ENCODE results near the gene TMUB2. TPM values are rescaled to one million over a fixed set of nuclear protein-coding genes. Genes with fewer than 3 reads are reported as not detected.
A peak's percentile ranks its signal among the peaks of the same experiment; 100 is the strongest.

Gene TMUB2
- total RNA-seq, 3 donors from 2014 or later, result 15.2 to 19.6 (median 17.9) TPM

DNA sequence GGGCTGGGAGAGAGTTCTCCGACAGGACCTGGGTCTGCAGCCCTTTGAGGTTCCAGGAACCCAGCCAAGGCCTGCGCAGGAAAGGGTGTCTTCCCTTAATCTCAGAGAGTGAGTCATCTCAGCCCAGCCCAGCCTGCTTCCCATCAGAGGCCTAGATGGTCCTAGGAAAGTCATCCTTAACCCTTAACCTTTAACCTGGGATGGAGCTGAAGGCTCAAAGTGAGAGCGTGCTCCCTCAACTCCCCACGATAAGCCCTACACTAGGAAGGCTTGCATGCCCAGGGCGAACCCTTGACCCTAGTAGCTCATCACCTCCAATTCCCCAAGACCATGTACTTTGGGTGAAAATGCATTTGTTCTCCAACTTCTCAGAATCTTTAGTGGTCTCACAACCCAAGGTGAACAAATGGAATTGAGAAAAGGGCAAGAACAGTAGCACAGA, 17.7 kb downstream of the TMUB2 start:
- peaks cover 16% of the 10 kb centered on the region for H3K36me3 Mint-ChIP-seq (ENCODE audit: insufficient read depth)
- no peak overlapping the region for H3K4me3 Mint-ChIP-seq
- no peaks in the 10 kb centered on the region for H3K27me3 Mint-ChIP-seq (ENCODE audit: low read depth)
- ATAC-seq, result no peak
- no peaks in the 10 kb centered on the region for H3K9me3 Mint-ChIP-seq
- H3K4me1 Mint-ChIP-seq (ENCODE audit: low read depth), result peaks cover 31% of the 10 kb centered on the region
- no peak for DNase-seq

DNA sequence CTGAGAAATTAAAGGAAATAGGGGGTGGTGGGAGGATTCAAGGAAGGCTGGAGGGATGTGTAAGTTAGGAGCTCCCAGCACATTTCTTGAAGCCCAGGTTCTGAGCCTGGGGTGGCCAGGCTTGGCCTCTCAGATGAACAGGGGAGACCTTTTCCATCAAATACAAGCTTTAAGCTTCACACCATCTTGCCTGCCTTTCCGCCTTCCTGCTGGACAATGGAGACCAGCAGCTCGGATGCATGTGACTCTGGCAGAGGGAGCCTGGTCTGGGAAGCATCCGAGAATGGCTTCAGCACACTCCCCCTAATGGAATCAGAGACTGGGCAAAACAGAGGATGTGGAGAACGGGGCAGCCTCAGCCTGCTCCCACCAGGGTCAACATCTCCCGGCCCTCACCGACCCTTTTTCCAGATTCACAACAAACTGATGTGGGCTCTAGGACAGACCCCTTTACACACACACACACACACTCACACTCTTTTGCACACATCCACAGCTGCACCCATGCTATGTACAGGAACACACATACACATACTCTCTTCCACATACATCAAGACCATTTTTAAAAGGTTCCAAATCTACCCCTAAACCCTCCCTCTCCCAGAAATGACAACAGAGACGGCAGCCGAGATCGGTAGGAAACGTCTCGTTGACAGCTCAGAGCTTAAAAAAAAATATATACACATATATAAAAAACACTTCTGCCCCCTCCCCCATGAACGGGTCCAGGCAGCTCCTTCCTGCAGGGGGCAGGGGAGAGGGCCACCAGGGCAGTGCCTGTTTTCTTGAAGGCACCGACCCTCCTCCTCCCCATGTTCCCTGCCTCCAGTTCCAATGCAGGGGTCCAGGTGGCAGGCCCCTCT, 19.4 kb downstream of the TMUB2 start:
- Mint-ChIP-seq H3K27me3 (ENCODE audit: low read depth) (no peaks in the 10 kb centered on the region), H3K36me3 (ENCODE audit: insufficient read depth) (peaks cover 22% of the 10 kb centered on the region), H3K9me3 (no peaks in the 10 kb centered on the region), H3K4me1 (ENCODE audit: low read depth) (peaks cover 38% of the 10 kb centered on the region), H3K4me3 (no peak overlapping the region)
- DNase-seq, result no peak
- ATAC-seq, result no peak

DNA sequence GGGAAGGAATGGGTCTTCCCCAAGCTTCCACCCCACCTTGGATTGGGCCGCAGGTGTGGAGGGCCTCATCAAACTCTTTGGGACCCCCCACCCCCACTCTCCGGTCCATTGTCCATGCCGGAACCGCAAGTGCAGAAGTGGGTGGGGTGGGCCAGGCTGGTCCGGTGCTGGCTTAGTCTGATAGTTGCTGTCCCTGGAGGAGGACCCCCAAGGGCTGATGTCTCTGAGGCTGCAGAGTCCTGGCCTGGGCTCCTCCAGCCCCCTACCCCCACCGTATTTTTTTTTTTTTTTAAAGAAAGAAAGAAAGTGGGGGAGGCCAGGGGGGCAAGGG, 20.0 kb downstream of the TMUB2 start:
- no peak for ATAC-seq
- DNase-seq, result no peak
- H3K9me3 Mint-ChIP-seq, result no peaks in the 10 kb centered on the region
- peaks cover 22% of the 10 kb centered on the region for H3K36me3 Mint-ChIP-seq (ENCODE audit: insufficient read depth)
- no peak overlapping the region for H3K4me3 Mint-ChIP-seq
- peaks cover 42% of the 10 kb centered on the region for H3K4me1 Mint-ChIP-seq (ENCODE audit: low read depth)
- no peaks in the 10 kb centered on the region for H3K27me3 Mint-ChIP-seq (ENCODE audit: low read depth)

DNA sequence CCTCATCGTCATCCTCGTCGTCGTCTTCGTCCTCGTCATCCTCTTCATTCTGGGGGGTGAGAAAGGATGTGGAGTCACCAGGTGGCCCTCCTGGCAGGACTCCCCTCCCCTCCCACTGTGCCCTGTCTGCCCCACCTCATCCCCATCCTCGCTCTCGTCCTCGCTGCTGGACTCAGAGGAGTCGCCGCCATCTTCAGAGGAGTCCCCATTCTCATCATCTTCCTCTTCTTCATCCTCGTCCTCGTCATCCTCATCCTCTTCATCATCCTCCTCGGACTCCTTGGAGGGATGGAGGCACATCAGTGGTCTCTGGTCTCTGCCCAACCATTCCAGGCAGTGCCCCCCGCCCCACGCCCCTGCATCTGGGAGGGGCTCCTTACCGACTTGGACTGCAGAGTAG, 20.5 kb downstream of the TMUB2 start:
- no peak for ATAC-seq

DNA sequence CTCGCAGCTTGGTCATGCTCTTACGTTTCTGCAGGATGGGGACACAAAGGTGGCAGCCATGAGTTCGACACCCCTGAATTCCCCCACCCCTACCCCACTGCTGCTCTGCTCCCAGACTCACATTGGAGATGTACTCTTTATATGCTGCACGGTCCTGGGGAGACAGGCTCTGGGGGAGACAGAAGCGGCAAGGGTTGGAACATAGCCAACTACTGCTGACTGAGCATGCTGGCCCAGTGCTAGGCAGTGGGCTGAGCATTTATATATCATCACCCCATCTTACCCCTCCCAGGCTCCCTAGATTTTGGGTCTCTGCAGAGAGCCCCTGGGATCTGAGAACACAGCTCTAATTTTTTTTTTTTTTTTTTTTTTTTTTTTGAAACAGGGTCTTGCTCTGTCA, 21.0 kb downstream of the TMUB2 start:
- H3K4me3 Mint-ChIP-seq, result no peak overlapping the region
- DNase-seq (no peak), ATAC-seq (no peak)
- peaks cover 43% of the 10 kb centered on the region for H3K4me1 Mint-ChIP-seq (ENCODE audit: low read depth)
- peaks cover 22% of the 10 kb centered on the region for H3K36me3 Mint-ChIP-seq (ENCODE audit: insufficient read depth)
- no peaks in the 10 kb centered on the region for H3K27me3 Mint-ChIP-seq (ENCODE audit: low read depth)
- H3K9me3 Mint-ChIP-seq, result no peaks in the 10 kb centered on the region

More for the DNA sequence above, 20.5 kb downstream of the TMUB2 start:
- H3K9me3 Mint-ChIP-seq, result no peaks in the 10 kb centered on the region
- H3K27me3 Mint-ChIP-seq (ENCODE audit: low read depth), result no peaks in the 10 kb centered on the region
- DNase-seq, result no peak
- H3K4me3 Mint-ChIP-seq, result peak overlapping the region; percentile 21
- peaks cover 42% of the 10 kb centered on the region for H3K4me1 Mint-ChIP-seq (ENCODE audit: low read depth)
- H3K36me3 Mint-ChIP-seq (ENCODE audit: insufficient read depth), result peaks cover 22% of the 10 kb centered on the region

DNA sequence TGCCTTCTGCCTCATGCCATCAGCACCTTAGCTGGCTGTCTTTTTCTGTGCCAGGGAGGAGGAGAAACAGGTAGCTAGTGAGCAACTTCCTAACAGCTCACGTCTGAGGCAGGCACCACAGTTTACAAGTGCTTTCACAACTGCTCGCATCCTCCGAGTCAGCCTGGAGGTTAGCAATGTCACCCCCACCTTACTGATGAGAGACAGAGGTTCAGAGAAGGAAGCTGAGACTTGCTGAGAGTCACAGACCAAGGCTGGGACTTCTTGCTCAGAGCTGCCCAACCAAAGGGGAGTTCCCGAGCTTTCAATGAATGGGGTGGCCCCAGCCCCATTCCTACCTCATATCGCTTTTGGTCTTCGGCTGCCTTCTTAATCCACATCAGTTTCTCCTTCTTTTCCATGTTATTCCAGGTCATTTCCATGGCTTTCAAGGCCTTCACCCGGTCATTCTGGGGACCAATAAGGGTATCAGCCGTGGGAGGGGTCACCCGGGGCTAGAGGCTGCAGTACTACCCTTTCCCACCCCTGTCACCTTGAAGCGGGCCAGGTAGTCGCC, 23.1 kb downstream of the TMUB2 start:
- Mint-ChIP-seq H3K27me3 (ENCODE audit: low read depth) (no peaks in the 10 kb centered on the region), H3K36me3 (ENCODE audit: insufficient read depth) (peaks cover 37% of the 10 kb centered on the region), H3K4me1 (ENCODE audit: low read depth) (peaks cover 46% of the 10 kb centered on the region), H3K4me3 (peak overlapping the region; percentile 78), H3K9me3 (no peaks in the 10 kb centered on the region)
- DNase-seq (no peak), ATAC-seq (peak; percentile 76 to 77)

DNA sequence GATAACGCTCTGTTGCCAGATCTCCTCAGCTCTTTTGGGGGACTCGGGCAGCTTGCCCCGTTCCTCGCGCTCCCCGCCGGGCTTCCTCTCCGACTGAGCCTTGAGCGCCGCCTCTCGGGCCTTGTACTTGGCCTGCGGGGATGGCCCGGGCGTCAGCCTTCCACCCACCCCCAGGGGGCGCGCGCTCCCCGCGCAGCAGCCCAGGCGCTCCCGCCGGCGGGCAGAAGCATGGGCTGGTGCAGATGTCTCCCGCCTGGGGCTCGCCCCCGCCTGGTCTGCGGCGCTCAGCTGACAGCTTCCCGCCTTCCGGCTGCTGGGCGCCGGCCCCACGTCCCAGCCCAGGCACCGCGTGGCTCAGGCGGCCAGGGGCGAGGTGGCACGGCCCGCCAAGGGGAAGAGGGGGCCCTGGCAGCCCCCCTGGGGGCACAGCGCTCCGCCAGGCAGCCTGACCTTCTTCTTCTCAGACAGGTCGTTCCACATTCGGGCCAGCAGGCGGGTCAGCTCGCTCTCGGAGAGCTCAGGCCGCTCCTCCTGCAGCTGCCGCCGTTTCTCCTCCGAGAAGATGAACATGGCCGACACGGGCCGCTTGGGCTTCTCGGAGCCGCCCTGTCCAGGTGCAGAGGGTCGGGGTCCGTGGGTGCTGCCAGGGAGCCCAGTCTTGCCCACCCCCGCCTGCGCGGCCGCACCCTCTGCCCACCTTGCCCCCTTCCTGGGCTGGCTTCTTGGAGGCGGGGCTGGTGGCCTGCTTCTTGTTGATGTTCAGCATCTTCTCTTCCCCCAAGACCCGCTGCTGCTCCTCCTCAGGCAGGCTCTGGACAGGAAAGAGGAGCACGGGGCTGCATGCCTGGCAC, 23.8 kb downstream of the TMUB2 start:
- Mint-ChIP-seq H3K9me3 (no peaks in the 10 kb centered on the region), H3K36me3 (ENCODE audit: insufficient read depth) (peaks cover 43% of the 10 kb centered on the region), H3K27me3 (ENCODE audit: low read depth) (no peaks in the 10 kb centered on the region), H3K4me1 (ENCODE audit: low read depth) (peaks cover 53% of the 10 kb centered on the region), H3K4me3 (peak overlapping the region; percentile 78)
- peak; percentile 89 for DNase-seq
- ATAC-seq, result peak; percentile 92 to 93

DNA sequence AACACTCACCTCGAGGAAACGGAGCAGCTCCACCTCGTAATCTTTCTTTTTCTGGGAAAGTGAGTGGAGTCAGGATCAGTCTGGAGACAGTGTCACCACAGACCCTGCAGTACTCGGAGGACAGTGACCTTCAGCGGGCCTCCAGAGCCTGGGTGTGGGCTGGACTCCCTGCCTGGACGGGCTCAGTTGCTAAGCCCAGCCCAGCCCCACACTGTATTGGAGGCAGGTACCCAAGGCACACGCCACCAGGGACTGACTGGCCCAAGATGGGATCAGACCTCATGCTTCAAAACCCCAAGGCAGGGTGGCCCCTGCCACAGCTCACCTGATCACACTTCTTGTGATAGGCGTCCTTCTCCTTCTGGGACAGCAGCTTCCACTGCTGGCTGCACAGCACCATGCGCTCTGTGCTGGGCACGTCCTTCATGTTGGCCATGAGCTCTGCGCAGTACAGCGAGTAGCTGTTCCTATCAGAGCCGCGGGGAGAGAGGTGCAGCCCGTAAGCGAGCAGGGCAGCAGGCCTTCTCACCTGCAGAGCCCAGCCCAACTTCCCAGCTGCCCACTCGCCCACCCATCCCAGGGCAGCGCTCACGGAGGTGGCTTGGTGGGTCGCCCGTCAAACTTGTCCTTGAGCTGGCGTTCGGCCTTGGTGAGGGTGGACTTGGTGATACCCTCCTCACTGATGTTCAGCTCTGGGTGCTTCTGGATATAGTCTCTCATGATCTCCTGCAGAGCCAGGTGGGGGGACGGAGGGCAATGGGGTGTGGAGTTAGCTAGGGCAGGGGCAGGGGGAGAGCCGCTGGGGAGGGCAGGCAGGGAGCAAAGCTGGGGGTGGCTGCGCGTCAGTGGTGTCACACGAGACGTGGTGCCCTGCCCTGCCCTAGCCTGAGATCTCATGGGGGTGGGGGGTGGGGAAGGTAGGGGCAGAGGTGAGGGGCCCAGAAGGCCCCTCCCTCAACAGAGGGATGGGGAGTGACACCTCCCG, 24.8 kb downstream of the TMUB2 start:
- H3K4me1 Mint-ChIP-seq (ENCODE audit: low read depth), result peaks cover 63% of the 10 kb centered on the region
- peaks cover 49% of the 10 kb centered on the region for H3K36me3 Mint-ChIP-seq (ENCODE audit: insufficient read depth)
- H3K9me3 Mint-ChIP-seq, result no peaks in the 10 kb centered on the region
- H3K27me3 Mint-ChIP-seq (ENCODE audit: low read depth), result no peaks in the 10 kb centered on the region
- ATAC-seq, result no peak
- H3K4me3 Mint-ChIP-seq, result no peak overlapping the region
- no peak for DNase-seq

DNA sequence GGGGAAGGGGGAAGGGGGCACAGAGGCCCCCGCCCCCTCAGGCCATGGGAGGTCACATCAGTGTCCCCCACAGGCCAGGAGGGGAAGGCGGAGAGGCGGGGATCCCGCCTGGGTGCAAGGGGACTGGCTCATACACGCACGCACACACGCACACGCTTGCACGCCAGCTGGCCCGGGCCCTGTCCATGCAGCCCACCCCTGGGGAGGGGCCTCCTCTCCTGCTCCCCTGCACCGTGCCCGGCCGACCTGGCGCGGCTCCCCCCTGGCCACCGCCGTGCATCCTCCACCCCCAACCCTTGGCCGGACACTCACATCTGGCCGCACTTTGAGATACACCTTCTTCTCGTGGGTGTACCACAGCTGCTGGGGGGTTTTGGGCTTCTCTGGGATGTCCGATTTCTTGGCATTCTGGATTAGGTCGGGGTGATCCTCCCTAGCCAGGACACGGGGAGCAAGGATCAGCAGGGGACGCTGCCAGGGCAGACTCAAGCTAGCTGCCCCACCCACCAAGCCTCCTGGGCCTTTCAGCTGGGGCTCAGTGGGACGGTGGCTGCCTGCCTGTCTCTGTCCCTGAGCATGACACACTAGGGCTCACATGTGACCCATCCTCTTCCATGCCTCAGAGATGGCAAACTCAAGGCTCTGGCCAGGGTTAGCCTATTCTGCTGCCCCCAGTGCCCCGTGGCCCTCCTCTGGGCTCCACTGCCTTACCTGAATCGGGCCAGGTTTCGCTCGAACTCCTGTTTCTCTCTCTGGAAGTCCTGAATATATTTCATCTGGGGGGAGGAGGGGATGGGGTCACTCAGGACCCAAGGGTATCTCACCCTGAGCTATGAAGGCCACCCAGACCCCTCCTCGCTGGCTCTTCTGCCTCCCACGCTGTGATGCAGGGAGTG, 26.0 kb downstream of the TMUB2 start:
- no peak overlapping the region for H3K4me3 Mint-ChIP-seq
- no peaks in the 10 kb centered on the region for H3K27me3 Mint-ChIP-seq (ENCODE audit: low read depth)
- no peaks in the 10 kb centered on the region for H3K9me3 Mint-ChIP-seq
- peaks cover 72% of the 10 kb centered on the region for H3K4me1 Mint-ChIP-seq (ENCODE audit: low read depth)
- DNase-seq, result no peak
- ATAC-seq, result no peak
- H3K36me3 Mint-ChIP-seq (ENCODE audit: insufficient read depth), result peaks cover 52% of the 10 kb centered on the region

DNA sequence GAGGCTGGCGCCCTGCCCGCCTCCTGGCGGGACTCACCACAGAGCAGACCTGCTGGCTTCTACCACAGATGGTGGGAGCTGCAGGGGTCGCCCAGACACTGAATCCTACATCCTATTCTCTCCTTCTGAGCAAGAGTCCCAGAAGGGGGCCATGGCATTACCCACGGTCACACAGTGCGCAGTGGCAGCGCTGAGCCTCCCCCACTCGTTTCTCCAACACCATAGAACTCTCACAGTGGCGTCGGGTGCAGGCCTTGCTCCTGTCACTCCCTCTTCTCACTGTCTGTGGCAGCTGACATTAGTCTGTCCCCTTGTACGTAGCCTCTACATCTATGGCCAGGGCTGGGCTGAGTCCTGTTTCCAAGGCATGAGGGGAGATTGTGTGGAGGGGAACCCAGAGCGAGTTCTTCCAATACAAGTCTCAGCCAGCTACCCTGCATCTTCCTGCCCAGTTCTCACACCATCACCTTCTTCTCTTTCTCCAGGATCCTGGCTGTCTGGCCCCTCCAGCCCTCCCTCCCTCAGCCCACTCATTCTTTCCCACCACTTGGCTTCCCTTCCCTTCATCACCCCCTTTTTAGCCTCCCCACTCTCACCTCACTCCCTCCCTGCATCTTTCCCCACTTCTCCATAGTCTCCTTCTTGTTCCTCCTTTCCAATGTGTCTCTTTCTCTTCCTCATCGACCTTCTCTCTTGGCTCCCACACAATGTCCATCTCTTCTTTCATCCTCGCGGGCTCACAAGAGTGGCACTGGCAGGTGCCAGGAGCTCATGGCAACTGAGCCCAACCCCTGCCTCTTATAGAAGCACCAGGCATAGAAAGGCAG, 26.8 kb downstream of the TMUB2 start:
- DNase-seq (no peak), ATAC-seq (no peak)
- H3K9me3 Mint-ChIP-seq, result no peaks in the 10 kb centered on the region
- H3K4me1 Mint-ChIP-seq (ENCODE audit: low read depth), result peaks cover 69% of the 10 kb centered on the region
- no peak overlapping the region for H3K4me3 Mint-ChIP-seq
- no peaks in the 10 kb centered on the region for H3K27me3 Mint-ChIP-seq (ENCODE audit: low read depth)
- H3K36me3 Mint-ChIP-seq (ENCODE audit: insufficient read depth), result peaks cover 46% of the 10 kb centered on the region

DNA sequence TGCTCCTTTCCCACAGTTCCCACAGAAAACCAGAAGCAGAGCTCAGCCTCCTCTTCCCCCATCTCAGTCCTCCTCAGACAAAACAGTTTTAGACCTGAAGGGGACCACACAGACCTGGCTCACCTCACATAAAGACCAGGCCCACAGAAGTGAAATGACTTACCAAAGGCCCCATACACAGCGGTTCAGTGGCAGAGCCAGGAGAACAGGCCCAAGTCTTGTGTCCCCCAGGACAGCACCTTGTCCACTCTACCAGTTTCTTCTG, 27.4 kb downstream of the TMUB2 start:
- H3K4me3 Mint-ChIP-seq, result no peak overlapping the region

DNA sequence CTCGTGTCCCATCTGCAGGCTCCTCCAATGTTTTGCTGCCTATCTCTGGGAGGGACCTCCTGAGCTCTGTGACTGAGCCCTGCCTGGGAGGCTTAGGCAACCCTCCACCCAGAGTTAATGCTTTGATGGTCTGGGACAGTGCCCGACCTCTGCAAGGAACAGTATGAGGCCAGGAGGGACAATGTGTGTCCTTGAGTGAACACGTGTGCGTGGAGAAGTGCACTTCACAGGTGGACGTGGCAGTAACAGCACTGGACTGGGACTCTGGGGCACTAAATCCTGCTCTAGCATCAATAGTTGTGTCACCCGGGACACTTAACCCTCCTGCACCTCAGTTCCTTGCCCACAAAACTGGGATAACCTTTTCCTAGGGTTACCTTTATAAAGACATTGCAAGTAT, 28.1 kb downstream of the TMUB2 start:
- H3K4me3 Mint-ChIP-seq, result peak overlapping the region; percentile 25
- ATAC-seq (no peak), DNase-seq (no peak)
- H3K9me3 Mint-ChIP-seq, result no peaks in the 10 kb centered on the region
- peaks cover 39% of the 10 kb centered on the region for H3K36me3 Mint-ChIP-seq (ENCODE audit: insufficient read depth)
- H3K27me3 Mint-ChIP-seq (ENCODE audit: low read depth), result no peaks in the 10 kb centered on the region
- H3K4me1 Mint-ChIP-seq (ENCODE audit: low read depth), result peaks cover 63% of the 10 kb centered on the region

More for the DNA sequence above, 27.4 kb downstream of the TMUB2 start:
- Mint-ChIP-seq H3K27me3 (ENCODE audit: low read depth) (no peaks in the 10 kb centered on the region), H3K36me3 (ENCODE audit: insufficient read depth) (peaks cover 43% of the 10 kb centered on the region), H3K4me1 (ENCODE audit: low read depth) (peaks cover 68% of the 10 kb centered on the region), H3K9me3 (no peaks in the 10 kb centered on the region)
- DNase-seq (no peak), ATAC-seq (no peak)

Measured in activated T-cell treated with anti-CD3 and anti-CD28 coated beads, Interleukin-2, amount 50 U/mL, for 4 hours (primary cell).